GM23338 (cell line): Measurements from ENCODE around the gene ATP9B.

Source experiments
- EZH2 ChIP-seq: fragments of 200-600 bp; sonication (generic); IDR thresholded peaks from one replicate; pipeline ENCODE4 v1.8.0; 2017; ENCODE audit warnings: antibody characterized with exemption, mild to moderate bottlenecking, low read depth; ENCODE audit not compliant: unreplicated experiment
- EZH2phosphoT487 ChIP-seq: fragments of 200-600 bp; sonication (generic); IDR thresholded peaks from one replicate; pipeline ENCODE4 v1.8.1; 2018; ENCODE audit warnings: antibody characterized with exemption; ENCODE audit not compliant: unreplicated experiment
- JUNB ChIP-seq: IDR thresholded peaks from one replicate; pipeline ENCODE4 v1.6.1; 2016; ENCODE audit warnings: antibody characterized with exemption; ENCODE audit not compliant: unreplicated experiment
- POLR2AphosphoS5 ChIP-seq: IDR thresholded peaks from 2 replicates; pipeline ENCODE4 v1.6.1; 2016; ENCODE audit warnings: antibody characterized with exemption, low read depth
- STAT1 ChIP-seq: IDR thresholded peaks from one replicate; pipeline ENCODE4 v1.6.1; 2016; ENCODE audit warnings: antibody characterized with exemption; ENCODE audit not compliant: unreplicated experiment
- ZNF114 ChIP-seq: fragments of 250-450 bp; sonication (Bioruptor Pico); IDR thresholded peaks from 2 replicates; pipeline ENCODE4 v1.5.0; 2020; ENCODE audit warnings: mild to moderate bottlenecking, moderate library complexity
- TF ChIP-seq, protein P1 (sequence below), 2 experiments: fragments of 200-600 bp in 1 of 2; sonication (generic) in 1 of 2; conservative IDR thresholded peaks; 2 replicates each; pipeline versions ENCODE4 v1.5.1 to v1.6.1; 2016 to 2017; ENCODE audit warnings: antibody characterized with exemption in 2 of 2, low read depth in 2 of 2, mild to moderate bottlenecking in 2 of 2, moderate library complexity in 1 of 2
- TF ChIP-seq, protein P2 (sequence below): IDR thresholded peaks from one replicate; pipeline ENCODE4 v1.6.1; 2018; ENCODE audit warnings: antibody characterized with exemption; ENCODE audit not compliant: unreplicated experiment
- TF ChIP-seq, protein P3 (sequence below): IDR thresholded peaks from 2 replicates; pipeline ENCODE4 v1.6.1; 2016; ENCODE audit warnings: antibody characterized with exemption

DNA sequence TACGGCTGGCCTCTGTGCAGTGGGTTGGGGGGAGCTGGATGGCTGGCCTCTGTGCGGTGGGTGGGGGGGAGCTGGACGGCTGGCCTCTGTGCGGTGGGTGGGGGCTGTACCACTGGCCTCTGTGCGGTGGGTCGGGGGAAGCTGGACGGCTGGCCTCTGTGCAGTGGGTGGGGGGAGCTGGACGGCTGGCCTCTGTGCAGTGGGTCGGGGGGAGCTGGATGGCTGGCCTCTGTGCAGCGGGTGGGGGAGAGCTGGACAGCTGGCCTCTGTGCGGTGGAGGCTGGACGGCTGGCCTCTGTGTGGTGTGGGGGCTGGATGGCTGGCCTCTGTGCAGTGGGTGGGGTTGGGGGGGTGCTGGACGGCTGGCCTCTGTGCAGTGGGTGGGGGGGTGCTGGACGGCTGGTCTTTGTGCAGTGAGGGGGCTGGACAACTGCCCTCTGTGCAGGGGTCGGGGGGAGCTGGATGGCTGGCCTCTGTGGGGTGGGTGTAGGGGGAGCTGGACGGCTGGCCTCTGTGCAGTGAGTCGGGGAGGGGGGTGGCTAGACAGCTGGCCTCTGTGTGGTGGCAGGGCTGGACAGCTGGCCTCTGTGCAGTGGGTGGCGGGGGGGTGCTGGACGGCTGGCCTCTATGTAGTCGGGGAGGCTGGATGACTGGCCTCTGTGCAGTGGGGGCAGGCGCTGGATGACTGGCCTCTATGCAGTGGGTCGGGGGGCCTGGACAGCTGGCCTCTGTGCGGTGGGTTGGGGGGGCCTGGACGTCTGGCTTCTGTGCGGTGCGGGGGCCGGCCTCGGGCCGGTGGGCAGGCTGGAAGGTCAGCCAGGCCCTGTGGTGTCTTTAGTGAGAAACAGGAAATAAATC is 358.4 kb downstream of the ATP9B start:
- TF ChIP-seq, protein P1, sequence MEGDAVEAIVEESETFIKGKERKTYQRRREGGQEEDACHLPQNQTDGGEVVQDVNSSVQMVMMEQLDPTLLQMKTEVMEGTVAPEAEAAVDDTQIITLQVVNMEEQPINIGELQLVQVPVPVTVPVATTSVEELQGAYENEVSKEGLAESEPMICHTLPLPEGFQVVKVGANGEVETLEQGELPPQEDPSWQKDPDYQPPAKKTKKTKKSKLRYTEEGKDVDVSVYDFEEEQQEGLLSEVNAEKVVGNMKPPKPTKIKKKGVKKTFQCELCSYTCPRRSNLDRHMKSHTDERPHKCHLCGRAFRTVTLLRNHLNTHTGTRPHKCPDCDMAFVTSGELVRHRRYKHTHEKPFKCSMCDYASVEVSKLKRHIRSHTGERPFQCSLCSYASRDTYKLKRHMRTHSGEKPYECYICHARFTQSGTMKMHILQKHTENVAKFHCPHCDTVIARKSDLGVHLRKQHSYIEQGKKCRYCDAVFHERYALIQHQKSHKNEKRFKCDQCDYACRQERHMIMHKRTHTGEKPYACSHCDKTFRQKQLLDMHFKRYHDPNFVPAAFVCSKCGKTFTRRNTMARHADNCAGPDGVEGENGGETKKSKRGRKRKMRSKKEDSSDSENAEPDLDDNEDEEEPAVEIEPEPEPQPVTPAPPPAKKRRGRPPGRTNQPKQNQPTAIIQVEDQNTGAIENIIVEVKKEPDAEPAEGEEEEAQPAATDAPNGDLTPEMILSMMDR (conservative IDR thresholded peaks at IDR 0.05; ENCODE audit: low read depth in 2 of 2), result no peak
- TF ChIP-seq POLR2AphosphoS5, result no peak
- TF ChIP-seq EZH2, result no peak
- TF ChIP-seq, protein P2, sequence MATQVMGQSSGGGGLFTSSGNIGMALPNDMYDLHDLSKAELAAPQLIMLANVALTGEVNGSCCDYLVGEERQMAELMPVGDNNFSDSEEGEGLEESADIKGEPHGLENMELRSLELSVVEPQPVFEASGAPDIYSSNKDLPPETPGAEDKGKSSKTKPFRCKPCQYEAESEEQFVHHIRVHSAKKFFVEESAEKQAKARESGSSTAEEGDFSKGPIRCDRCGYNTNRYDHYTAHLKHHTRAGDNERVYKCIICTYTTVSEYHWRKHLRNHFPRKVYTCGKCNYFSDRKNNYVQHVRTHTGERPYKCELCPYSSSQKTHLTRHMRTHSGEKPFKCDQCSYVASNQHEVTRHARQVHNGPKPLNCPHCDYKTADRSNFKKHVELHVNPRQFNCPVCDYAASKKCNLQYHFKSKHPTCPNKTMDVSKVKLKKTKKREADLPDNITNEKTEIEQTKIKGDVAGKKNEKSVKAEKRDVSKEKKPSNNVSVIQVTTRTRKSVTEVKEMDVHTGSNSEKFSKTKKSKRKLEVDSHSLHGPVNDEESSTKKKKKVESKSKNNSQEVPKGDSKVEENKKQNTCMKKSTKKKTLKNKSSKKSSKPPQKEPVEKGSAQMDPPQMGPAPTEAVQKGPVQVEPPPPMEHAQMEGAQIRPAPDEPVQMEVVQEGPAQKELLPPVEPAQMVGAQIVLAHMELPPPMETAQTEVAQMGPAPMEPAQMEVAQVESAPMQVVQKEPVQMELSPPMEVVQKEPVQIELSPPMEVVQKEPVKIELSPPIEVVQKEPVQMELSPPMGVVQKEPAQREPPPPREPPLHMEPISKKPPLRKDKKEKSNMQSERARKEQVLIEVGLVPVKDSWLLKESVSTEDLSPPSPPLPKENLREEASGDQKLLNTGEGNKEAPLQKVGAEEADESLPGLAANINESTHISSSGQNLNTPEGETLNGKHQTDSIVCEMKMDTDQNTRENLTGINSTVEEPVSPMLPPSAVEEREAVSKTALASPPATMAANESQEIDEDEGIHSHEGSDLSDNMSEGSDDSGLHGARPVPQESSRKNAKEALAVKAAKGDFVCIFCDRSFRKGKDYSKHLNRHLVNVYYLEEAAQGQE, result no peak
- TF ChIP-seq EZH2phosphoT487, result no peak
- no peak for TF ChIP-seq STAT1
- no peak for TF ChIP-seq JUNB
- TF ChIP-seq, protein P3, sequence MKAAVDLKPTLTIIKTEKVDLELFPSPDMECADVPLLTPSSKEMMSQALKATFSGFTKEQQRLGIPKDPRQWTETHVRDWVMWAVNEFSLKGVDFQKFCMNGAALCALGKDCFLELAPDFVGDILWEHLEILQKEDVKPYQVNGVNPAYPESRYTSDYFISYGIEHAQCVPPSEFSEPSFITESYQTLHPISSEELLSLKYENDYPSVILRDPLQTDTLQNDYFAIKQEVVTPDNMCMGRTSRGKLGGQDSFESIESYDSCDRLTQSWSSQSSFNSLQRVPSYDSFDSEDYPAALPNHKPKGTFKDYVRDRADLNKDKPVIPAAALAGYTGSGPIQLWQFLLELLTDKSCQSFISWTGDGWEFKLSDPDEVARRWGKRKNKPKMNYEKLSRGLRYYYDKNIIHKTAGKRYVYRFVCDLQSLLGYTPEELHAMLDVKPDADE, result no peak
- no peak for TF ChIP-seq ZNF114 (CRISPR knock-in tag)
